Keratinocyte (primary cell): ENCODE measurements around the gene GPR157. TPM values are rescaled to one million over a fixed set of nuclear protein-coding genes. Genes with fewer than 3 reads are reported as not detected.

Experiments used
- DNase-seq: peaks from one replicate; pipeline ENCODE4 v3.0.0-alpha.2; 2011; ENCODE audit warnings: low read depth, missing footprints, low spot score
- FAIRE-seq: peaks from 2 replicates; lab custom pipeline; 2011; peaks lifted over from hg19 to GRCh38; lab: Jason Lieb, UNC
- H2AFZ ChIP-seq: 2 replicates; pipeline ENCODE4 v1.6.0; 2012; ENCODE audit warnings: low read length, control low read depth, inconsistent platforms; ENCODE audit not compliant: control insufficient read depth
- H3K27ac ChIP-seq: 2 replicates; pipeline ENCODE4 v1.5.1; 2011; ENCODE audit warnings: low read length; ENCODE audit not compliant: control insufficient read depth, insufficient read depth
- H3K27me3 ChIP-seq: 3 replicates; pipeline ENCODE4 v1.6.0; 2011; ENCODE audit warnings: low read length; ENCODE audit not compliant: control insufficient read depth, insufficient read depth; ENCODE audit errors: extremely low read depth
- H3K36me3 ChIP-seq, 2 experiments: 2 replicates in 1 of 2; 3 replicates in 1 of 2; pipeline ENCODE4 v1.5.1; 2011; ENCODE audit warnings: low read length in 2 of 2, mild to moderate bottlenecking in 1 of 2; ENCODE audit not compliant: control insufficient read depth in 2 of 2, insufficient read depth in 2 of 2; ENCODE audit errors: extremely low read depth in 1 of 2
- H3K4me1 ChIP-seq: 3 replicates; pipeline ENCODE4 v1.5.1; 2011; ENCODE audit warnings: low read length; ENCODE audit not compliant: control insufficient read depth, insufficient read depth; ENCODE audit errors: extremely low read depth
- H3K4me2 ChIP-seq: 3 replicates; pipeline ENCODE4 v1.6.0; 2011; ENCODE audit warnings: low read depth, low read length; ENCODE audit not compliant: control insufficient read depth, insufficient read depth; ENCODE audit errors: extremely low read depth
- H3K4me3 ChIP-seq, 3 experiments: fragments of 200-600 bp in 1 of 3; sonication (generic) in 1 of 3; 2 replicates in 2 of 3; 3 replicates in 1 of 3; pipeline ENCODE4 v1.5.1; 2011 to 2016; ENCODE audit warnings: low read length in 3 of 3, mild to moderate bottlenecking in 3 of 3, control low read depth in 2 of 3, inconsistent platforms in 1 of 3, low read depth in 1 of 3, mixed read lengths in 1 of 3, mixed run types in 1 of 3, moderate library complexity in 1 of 3; ENCODE audit not compliant: control insufficient read depth in 2 of 3, insufficient read depth in 2 of 3; ENCODE audit errors: extremely low read depth in 1 of 3
- H3K79me2 ChIP-seq: 2 replicates; pipeline ENCODE4 v1.6.0; 2012; ENCODE audit warnings: low read length; ENCODE audit not compliant: control insufficient read depth, insufficient read depth
- H3K9ac ChIP-seq: 3 replicates; pipeline ENCODE4 v1.6.0; 2011; ENCODE audit warnings: low read length; ENCODE audit not compliant: control insufficient read depth, insufficient read depth; ENCODE audit errors: extremely low read depth
- H3K9me1 ChIP-seq: 3 replicates; pipeline ENCODE4 v1.6.0; 2011; ENCODE audit warnings: low read length; ENCODE audit not compliant: control insufficient read depth, insufficient read depth; ENCODE audit errors: extremely low read depth
- H3K9me3 ChIP-seq: 2 replicates; pipeline ENCODE4 v1.5.1; 2012; ENCODE audit warnings: low read depth, low read length; ENCODE audit not compliant: control insufficient read depth
- H4K20me1 ChIP-seq: 3 replicates; pipeline ENCODE4 v1.6.0; 2011; ENCODE audit warnings: low read length; ENCODE audit not compliant: control insufficient read depth, insufficient read depth; ENCODE audit errors: extremely low read depth
- EZH2 ChIP-seq: IDR thresholded peaks from one replicate; pipeline ENCODE4 v1.6.1; 2012; ENCODE audit warnings: inconsistent platforms, mild to moderate bottlenecking, low read length, moderate library complexity
- dilution Hi-C: fragments of 300-500 bp; cut with MboI; formaldehyde crosslinking; loops from one replicate; pipeline ENCODE4 v1.7.0; 2020; ENCODE audit warnings: low sequenced_read_pairs; ENCODE audit not compliant: extremely low pct_ligation_motif_present
- polyA plus RNA-seq, 5 experiments: library from polyadenylated mRNA; depleted of rRNA in 3 of 5; stranded (reverse) in 3 of 5; stranded (forward) in 1 of 5; unstranded in 1 of 5; fragments of >200 nt; gene quantifications; 1 replicate in 1 of 5; 2 replicates in 3 of 5; 3 replicates in 1 of 5; pipeline versions ENCODE4 v1.2.1 to v1.2.3, GENCODE V29; 2011 to 2012; ENCODE audit warnings: missing spikeins in 2 of 5, low read depth in 1 of 5, low replicate concordance in 1 of 5
- TF ChIP-seq, protein P1 (sequence below), 3 experiments: IDR thresholded peaks in 1 of 3; conservative IDR thresholded peaks in 1 of 3; optimal IDR thresholded peaks in 1 of 3; 2 replicates in 2 of 3; 3 replicates in 1 of 3; pipeline versions ENCODE3 to v1.5.1; 2011; ENCODE audit warnings: low read length in 3 of 3, mild to moderate bottlenecking in 3 of 3, moderate library complexity in 2 of 3, control low read depth in 1 of 3, inconsistent platforms in 1 of 3; ENCODE audit not compliant: insufficient read depth in 2 of 3; ENCODE audit errors: extremely low read depth in 1 of 3

Gene GPR157
- polyA plus RNA-seq, 1 donor (not counting 4 experiments of a cell fraction or from before 2014, with no cell fraction given), result 6.5 TPM

DNA sequence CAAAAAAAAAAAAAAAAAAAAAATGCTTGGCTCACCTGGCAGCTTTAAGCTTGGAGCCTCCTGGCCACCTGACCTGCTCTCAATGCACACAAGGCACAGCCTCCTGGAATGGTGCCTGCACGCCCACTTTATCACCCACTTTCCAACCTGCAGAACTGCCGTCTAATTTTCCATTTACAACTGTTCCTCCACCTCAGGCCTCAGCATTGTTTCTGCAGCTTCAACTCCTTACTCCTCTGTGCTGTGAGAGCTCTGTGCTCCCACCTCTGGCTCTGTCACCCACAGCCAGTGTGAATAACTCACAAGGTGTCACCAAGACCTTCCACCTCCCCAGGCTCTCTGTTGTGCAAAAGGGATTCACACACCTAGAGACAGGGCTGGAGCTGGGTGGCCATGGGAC, 38.7 kb upstream of the GPR157 start:
- no peak for DNase-seq
- H3K27me3 ChIP-seq, result no peaks in the 10 kb centered on the region

DNA sequence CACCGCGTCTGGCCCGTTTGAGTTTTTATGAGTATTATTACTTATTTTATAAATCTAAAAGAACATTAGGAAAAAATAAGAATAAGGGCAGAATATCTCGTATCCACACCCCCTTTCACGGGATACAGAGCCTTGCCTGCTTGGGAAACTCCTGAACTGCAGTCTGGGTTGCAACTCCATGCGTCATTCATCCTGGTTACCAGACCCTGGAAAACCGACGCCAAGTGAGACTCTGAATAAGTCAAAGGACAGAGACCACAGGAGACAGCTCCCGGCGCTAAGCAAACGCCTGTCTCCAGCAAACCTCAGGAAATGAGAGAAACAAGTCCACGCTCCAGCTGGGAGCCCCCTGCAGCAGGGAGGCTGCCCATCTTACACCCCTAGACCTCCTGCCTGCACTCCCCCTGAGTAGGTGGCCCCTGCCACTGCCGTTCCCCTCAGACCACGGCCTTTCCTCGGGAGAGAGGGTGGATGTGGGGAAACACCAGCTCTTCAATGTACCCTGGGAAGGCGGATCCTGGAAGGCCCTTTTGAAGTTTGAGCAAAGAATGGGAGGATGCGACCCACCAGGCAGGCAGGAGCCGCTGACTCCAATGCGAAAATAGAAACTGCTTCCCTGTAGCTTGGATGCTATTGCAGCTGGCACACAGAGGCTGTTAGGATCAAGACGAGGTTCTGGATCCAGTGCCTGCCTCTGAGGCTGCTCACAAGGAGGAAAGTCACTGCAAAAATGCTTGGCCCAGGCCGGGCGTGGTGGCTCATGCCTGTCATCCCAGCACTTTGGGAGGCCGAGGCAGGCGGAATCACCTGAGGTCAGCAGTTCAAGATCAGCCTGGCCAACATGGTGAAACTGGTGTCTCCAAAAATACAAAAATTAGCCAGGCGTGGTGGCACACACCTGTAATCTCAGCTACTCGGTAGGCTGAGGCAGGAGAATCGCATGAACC, 37.7 kb upstream of the GPR157 start:
- TF ChIP-seq EZH2, result no peak
- TF ChIP-seq, protein P1, sequence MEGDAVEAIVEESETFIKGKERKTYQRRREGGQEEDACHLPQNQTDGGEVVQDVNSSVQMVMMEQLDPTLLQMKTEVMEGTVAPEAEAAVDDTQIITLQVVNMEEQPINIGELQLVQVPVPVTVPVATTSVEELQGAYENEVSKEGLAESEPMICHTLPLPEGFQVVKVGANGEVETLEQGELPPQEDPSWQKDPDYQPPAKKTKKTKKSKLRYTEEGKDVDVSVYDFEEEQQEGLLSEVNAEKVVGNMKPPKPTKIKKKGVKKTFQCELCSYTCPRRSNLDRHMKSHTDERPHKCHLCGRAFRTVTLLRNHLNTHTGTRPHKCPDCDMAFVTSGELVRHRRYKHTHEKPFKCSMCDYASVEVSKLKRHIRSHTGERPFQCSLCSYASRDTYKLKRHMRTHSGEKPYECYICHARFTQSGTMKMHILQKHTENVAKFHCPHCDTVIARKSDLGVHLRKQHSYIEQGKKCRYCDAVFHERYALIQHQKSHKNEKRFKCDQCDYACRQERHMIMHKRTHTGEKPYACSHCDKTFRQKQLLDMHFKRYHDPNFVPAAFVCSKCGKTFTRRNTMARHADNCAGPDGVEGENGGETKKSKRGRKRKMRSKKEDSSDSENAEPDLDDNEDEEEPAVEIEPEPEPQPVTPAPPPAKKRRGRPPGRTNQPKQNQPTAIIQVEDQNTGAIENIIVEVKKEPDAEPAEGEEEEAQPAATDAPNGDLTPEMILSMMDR (optimal IDR thresholded peaks at IDR 0.05 in 1 of 3, IDR thresholded peaks at IDR 0.05 in 1 of 3, conservative IDR thresholded peaks at IDR 0.05 in 1 of 3; ENCODE audit: extremely low read depth in 1 of 3, insufficient read depth in 2 of 3, low read length in 3 of 3), result no peak
- dilution Hi-C loops, result no loop called here
- peaks cover 24% of the 10 kb centered on the region for H3K4me1 ChIP-seq
- H3K4me2 ChIP-seq, result no peak overlapping the region
- peaks cover 72% of the 10 kb centered on the region for H3K79me2 ChIP-seq
- DNase-seq, result no peak
- no peak overlapping the region for H3K4me3 ChIP-seq
- peaks cover 0 to under 1% of the 10 kb centered on the region in 2 experiments for H3K36me3 ChIP-seq
- FAIRE-seq, result no peak
- H2AFZ ChIP-seq, result no peak overlapping the region
- no peaks in the 10 kb centered on the region for H3K27me3 ChIP-seq
- no peaks in the 10 kb centered on the region for H3K9me3 ChIP-seq
- no peak overlapping the region for H3K27ac ChIP-seq
- H3K9ac ChIP-seq, result no peak overlapping the region
- H4K20me1 ChIP-seq, result peaks cover 14% of the 10 kb centered on the region
- H3K9me1 ChIP-seq, result peaks cover 5% of the 10 kb centered on the region

More for the DNA sequence above, 38.7 kb upstream of the GPR157 start:
- Histone ChIP-seq H3K9ac (no peak overlapping the region), H3K9me1 (peaks cover 5% of the 10 kb centered on the region), H3K79me2 (peaks cover 70% of the 10 kb centered on the region), H4K20me1 (peaks cover 14% of the 10 kb centered on the region), H3K4me2 (no peak overlapping the region), H3K27ac (no peak overlapping the region), H3K36me3 (peaks cover 0 to 1% of the 10 kb centered on the region in 2 experiments), H3K9me3 (no peaks in the 10 kb centered on the region), H2AFZ (no peak overlapping the region), H3K4me3 (no peak overlapping the region), H3K4me1 (peaks cover 21% of the 10 kb centered on the region)
- TF ChIP-seq, protein P1 (optimal IDR thresholded peaks at IDR 0.05 in 1 of 3, IDR thresholded peaks at IDR 0.05 in 1 of 3, conservative IDR thresholded peaks at IDR 0.05 in 1 of 3; ENCODE audit: extremely low read depth in 1 of 3, insufficient read depth in 2 of 3, low read length in 3 of 3), result no peak
- TF ChIP-seq EZH2, result no peak
- FAIRE-seq, result no peak
- dilution Hi-C loops, result no loop called here
